ENCODE results near the gene PTGES3. TPM values are rescaled to one million over a fixed set of nuclear protein-coding genes. Genes with fewer than 3 reads are reported as not detected.

The PTGES3 gene
- total RNA-seq, 1 donor from 2014 or later = 298 TPM

- TF ChIP-seq EZH2 (IDR thresholded peaks at IDR 0.05) = no peak
- no peak for TF ChIP-seq CTCF (IDR thresholded peaks at IDR 0.05)
- no peak for TF ChIP-seq EZH2phosphoT487 (IDR thresholded peaks at IDR 0.05)
- H3K4me2 ChIP-seq = peak overlapping the region; percentile 95
- peak overlapping the region; percentile 95 for H3K4me3 ChIP-seq
- peaks cover 55% of the 10 kb centered on the region for H3K79me2 ChIP-seq (ENCODE audit: low read depth)
- H3F3A ChIP-seq (ENCODE audit: low read depth) = peaks cover 39% of the 10 kb centered on the region
- H3K36me3 ChIP-seq = peaks cover 13% of the 10 kb centered on the region
- peak overlapping the region; percentile 99 for H3K27ac ChIP-seq
- peaks cover 31% of the 10 kb centered on the region for H3K4me1 Mint-ChIP-seq
- peaks cover 44% of the 10 kb centered on the region for H4K20me1 ChIP-seq (ENCODE audit: low read depth)
- no peaks in the 10 kb centered on the region for H3K9me3 ChIP-seq (ENCODE audit: low read depth)
- H2AFZ ChIP-seq (replicated peaks) = no peak overlapping the region
- H3K4me1 ChIP-seq = peaks cover 8% of the 10 kb centered on the region
- H3K36me3 Mint-ChIP-seq = peaks cover 19% of the 10 kb centered on the region
- peak overlapping the region; percentile 100 for H3K4me3 Mint-ChIP-seq
- peak; percentile 48 for DNase-seq (ENCODE audit: low spot score)
- peak overlapping the region; percentile 99 for H3K27ac Mint-ChIP-seq
- peaks cover 3% of the 10 kb centered on the region for H3K9me3 Mint-ChIP-seq
- no peaks in the 10 kb centered on the region for H3K27me3 ChIP-seq
- peaks cover 7% of the 10 kb centered on the region for H3K27me3 Mint-ChIP-seq (ENCODE audit: insufficient read depth, low read depth)
- H3K9ac ChIP-seq = peak overlapping the region; percentile 87
Observed at GRCh38 chr12:56687223-56688128, 608 bp downstream of the PTGES3 start.

- DNase-seq (ENCODE audit: low spot score) = no peak
- Histone ChIP-seq H3F3A (ENCODE audit: low read depth) (peaks cover 44% of the 10 kb centered on the region), H3K9me3 (ENCODE audit: low read depth) (no peaks in the 10 kb centered on the region), H3K36me3 (peaks cover 13% of the 10 kb centered on the region), H2AFZ (replicated peaks) (no peak overlapping the region), H3K79me2 (ENCODE audit: low read depth) (peaks cover 81% of the 10 kb centered on the region), H4K20me1 (ENCODE audit: low read depth) (peaks cover 69% of the 10 kb centered on the region), H3K4me3 (peak overlapping the region; percentile 95), H3K27ac (no peak overlapping the region), H3K4me1 (peaks cover 8% of the 10 kb centered on the region), H3K9ac (no peak overlapping the region), H3K27me3 (no peaks in the 10 kb centered on the region), H3K4me2 (peak overlapping the region; percentile 95)
- peaks cover 31% of the 10 kb centered on the region for H3K4me1 Mint-ChIP-seq
- no peak for TF ChIP-seq CTCF (IDR thresholded peaks at IDR 0.05)
- no peak for TF ChIP-seq EZH2 (IDR thresholded peaks at IDR 0.05)
- no peak for TF ChIP-seq EZH2phosphoT487 (IDR thresholded peaks at IDR 0.05)
- no peak overlapping the region for H3K27ac Mint-ChIP-seq
- peaks cover 3% of the 10 kb centered on the region for H3K9me3 Mint-ChIP-seq
- H3K36me3 Mint-ChIP-seq = peaks cover 26% of the 10 kb centered on the region
- H3K4me3 Mint-ChIP-seq = peak overlapping the region; percentile 72
- peaks cover 7% of the 10 kb centered on the region for H3K27me3 Mint-ChIP-seq (ENCODE audit: insufficient read depth, low read depth)
Observed at GRCh38 chr12:56684745-56685359, 3.2 kb downstream of the PTGES3 start.

- TF ChIP-seq EZH2 (IDR thresholded peaks at IDR 0.05) (no peak), CTCF (IDR thresholded peaks at IDR 0.05) (no peak), EZH2phosphoT487 (IDR thresholded peaks at IDR 0.05) (no peak)
- H3K9ac ChIP-seq = no peak overlapping the region
- peaks cover 28% of the 10 kb centered on the region for H3F3A ChIP-seq (ENCODE audit: low read depth)
- H3K9me3 ChIP-seq (ENCODE audit: low read depth) = no peaks in the 10 kb centered on the region
- Mint-ChIP-seq H3K4me3 (no peak overlapping the region), H3K27ac (no peak overlapping the region), H3K9me3 (peaks cover 3% of the 10 kb centered on the region), H3K4me1 (peaks cover 25% of the 10 kb centered on the region), H3K27me3 (ENCODE audit: insufficient read depth, low read depth) (peaks cover 2% of the 10 kb centered on the region), H3K36me3 (peaks cover 31% of the 10 kb centered on the region)
- peaks cover 13% of the 10 kb centered on the region for H3K36me3 ChIP-seq
- no peak overlapping the region for H3K27ac ChIP-seq
- no peak overlapping the region for H3K4me3 ChIP-seq
- no peak for DNase-seq (ENCODE audit: low spot score)
- peaks cover 8% of the 10 kb centered on the region for H3K4me1 ChIP-seq
- peaks cover 100% of the 10 kb centered on the region for H3K79me2 ChIP-seq (ENCODE audit: low read depth)
- no peaks in the 10 kb centered on the region for H3K27me3 ChIP-seq
- no peak overlapping the region for H2AFZ ChIP-seq (replicated peaks)
- no peak overlapping the region for H3K4me2 ChIP-seq
- peaks cover 93% of the 10 kb centered on the region for H4K20me1 ChIP-seq (ENCODE audit: low read depth)
Observed at GRCh38 chr12:56682323-56682722, 5.8 kb downstream of the PTGES3 start.
